IMR-90 (cell line): ENCODE results near the gene PRSS21.

ENCODE experiments used
- BHLHE40 ChIP-seq: fragments of 150-350 bp; IDR thresholded peaks from 2 replicates; pipeline ENCODE4 v1.6.1; 2016; ENCODE audit warnings: mild to moderate bottlenecking, low read depth, low read length
- CEBPB ChIP-seq: IDR thresholded peaks from 2 replicates; pipeline ENCODE4 v1.6.1; 2012; ENCODE audit warnings: low read depth, low read length, improper control_type of control experiment
- CTCF ChIP-seq: conservative IDR thresholded peaks from 2 replicates; pipeline ENCODE4 v1.5.1; 2012; ENCODE audit warnings: mild to moderate bottlenecking, low read depth, low read length, improper control_type of control experiment
- FOS ChIP-seq: fragments of 150-350 bp; IDR thresholded peaks from 2 replicates; pipeline ENCODE4 v1.6.1; 2016; ENCODE audit warnings: low read depth, low read length
- MAFK ChIP-seq: IDR thresholded peaks from 2 replicates; pipeline ENCODE4 v1.6.1; 2012; ENCODE audit warnings: low read depth, low read length, improper control_type of control experiment
- MAZ ChIP-seq: IDR thresholded peaks from 2 replicates; pipeline ENCODE4 v1.6.1; 2012; ENCODE audit warnings: low read depth, mild to moderate bottlenecking, low read length, improper control_type of control experiment, moderate library complexity, borderline replicate concordance
- RFX5 ChIP-seq: IDR thresholded peaks from 2 replicates; pipeline ENCODE4 v1.8.0; 2012; ENCODE audit warnings: low read depth, mild to moderate bottlenecking, low read length, moderate library complexity
- USF2 ChIP-seq: fragments of 150-350 bp; IDR thresholded peaks from 2 replicates; pipeline ENCODE4 v1.6.1; 2017; ENCODE audit warnings: mild to moderate bottlenecking, antibody characterized with exemption, low read length, low read depth

DNA sequence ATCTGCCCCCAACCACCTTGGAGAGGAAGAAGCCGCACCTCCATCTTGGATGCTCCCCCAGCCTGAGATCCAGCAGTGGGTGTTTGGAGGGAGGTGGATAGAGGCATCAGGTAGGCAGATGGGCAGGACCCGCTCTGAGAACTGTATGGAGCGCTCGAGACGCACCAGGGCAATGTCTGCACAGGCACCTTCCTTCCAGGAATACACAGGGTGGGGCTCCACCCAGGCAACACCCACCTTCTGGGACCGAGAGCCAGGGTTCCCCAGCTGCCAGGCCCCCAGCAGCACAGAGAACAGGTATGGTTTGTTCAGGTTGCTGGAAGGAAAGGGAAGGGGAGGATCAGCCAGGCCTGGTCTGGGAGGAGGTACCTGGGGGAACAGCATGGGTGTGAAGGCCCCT, 38.5 kb downstream of the PRSS21 start:
- TF ChIP-seq CTCF (no peak), FOS (no peak), RFX5 (no peak), USF2 (no peak), CEBPB (no peak), BHLHE40 (no peak), MAZ (no peak), MAFK (no peak)
